Effector memory CD4-positive, alpha-beta T cell (primary cell): ENCODE measurements around the gene OXLD1.

Experiments used
- DNase-seq, 3 donors: peaks; one replicate each; pipeline ENCODE4 v3.0.0-alpha.2; 2020
- H3K27ac ChIP-seq: 2 replicates; pipeline ENCODE4 v1.7.0; 2013; ENCODE audit warnings: mild to moderate bottlenecking, low read length, moderate library complexity; ENCODE audit not compliant: insufficient read depth, poor library complexity, severe bottlenecking
- H3K27me3 ChIP-seq: replicated peaks from 2 replicates; pipeline ENCODE4 v1.7.0; 2013; ENCODE audit warnings: mild to moderate bottlenecking, low read length; ENCODE audit not compliant: insufficient read depth, control insufficient read depth, poor library complexity, severe bottlenecking
- H3K36me3 ChIP-seq: 2 replicates; pipeline ENCODE4 v1.7.0; 2013; ENCODE audit warnings: mild to moderate bottlenecking, low read length, moderate library complexity; ENCODE audit not compliant: control insufficient read depth, insufficient read depth
- H3K4me1 ChIP-seq: 2 replicates; pipeline ENCODE4 v1.7.0; 2013; ENCODE audit warnings: low read length, mild to moderate bottlenecking; ENCODE audit not compliant: control insufficient read depth, insufficient read depth, poor library complexity, severe bottlenecking
- H3K4me3 ChIP-seq: 2 replicates; pipeline ENCODE4 v1.7.0; 2013; ENCODE audit warnings: low read length, low read depth, mild to moderate bottlenecking; ENCODE audit not compliant: insufficient read depth, poor library complexity, severe bottlenecking
- H3K9me3 ChIP-seq: 2 replicates; pipeline ENCODE4 v1.7.0; 2013; ENCODE audit warnings: mild to moderate bottlenecking, low read length, moderate library complexity; ENCODE audit not compliant: control insufficient read depth

OXLD1 gene

GRCh38 chr17:81615401-81615930, 50.9 kb downstream of the OXLD1 start:
- no peak overlapping the region for H3K27ac ChIP-seq
- DNase-seq, result no peak
- no peaks in the 10 kb centered on the region for H3K9me3 ChIP-seq
- H3K27me3 ChIP-seq, result no peaks in the 10 kb centered on the region
- peaks cover 24% of the 10 kb centered on the region for H3K36me3 ChIP-seq
- peaks cover 2% of the 10 kb centered on the region for H3K4me1 ChIP-seq
- H3K4me3 ChIP-seq, result no peak overlapping the region
